Brain microvascular endothelial cell (primary cell): ENCODE measurements around the gene PTDSS2.

Experiments
- DNase-seq: peaks from one replicate; pipeline ENCODE4 v3.0.0-alpha.2; 2020
- H3K27ac ChIP-seq: fragments of 250-450 bp; sonication (Bioruptor Pico); 2 replicates; pipeline ENCODE4 v1.5.1; 2020; ENCODE audit warnings: mild to moderate bottlenecking, moderate library complexity
- H3K27me3 ChIP-seq: fragments of 250-450 bp; sonication (Bioruptor Pico); replicated peaks from 2 replicates; pipeline ENCODE4 v1.5.1; 2020; ENCODE audit warnings: mild to moderate bottlenecking
- H3K36me3 ChIP-seq: fragments of 250-450 bp; sonication (Bioruptor Pico); replicated peaks from 2 replicates; pipeline ENCODE4 v1.5.1; 2020; ENCODE audit warnings: mild to moderate bottlenecking
- H3K4me3 ChIP-seq: 2 replicates; pipeline ENCODE4 v1.5.1; 2011; ENCODE audit warnings: low read depth, mild to moderate bottlenecking, control low read depth, low read length, moderate library complexity
- in situ Hi-C: cut with HindIII; loops from 2 replicates; pipeline ENCODE4 v1.10.0; 2017; ENCODE audit warnings: low sequenced_read_pairs, low pct_ligation_motif_present
- TF ChIP-seq, protein P1 (sequence below): IDR thresholded peaks from 2 replicates; pipeline ENCODE4 v1.5.1; 2011; ENCODE audit warnings: low read depth, mild to moderate bottlenecking, moderate library complexity, low read length, control low read depth, inconsistent platforms; ENCODE audit errors: missing control alignments

Gene PTDSS2

DNA sequence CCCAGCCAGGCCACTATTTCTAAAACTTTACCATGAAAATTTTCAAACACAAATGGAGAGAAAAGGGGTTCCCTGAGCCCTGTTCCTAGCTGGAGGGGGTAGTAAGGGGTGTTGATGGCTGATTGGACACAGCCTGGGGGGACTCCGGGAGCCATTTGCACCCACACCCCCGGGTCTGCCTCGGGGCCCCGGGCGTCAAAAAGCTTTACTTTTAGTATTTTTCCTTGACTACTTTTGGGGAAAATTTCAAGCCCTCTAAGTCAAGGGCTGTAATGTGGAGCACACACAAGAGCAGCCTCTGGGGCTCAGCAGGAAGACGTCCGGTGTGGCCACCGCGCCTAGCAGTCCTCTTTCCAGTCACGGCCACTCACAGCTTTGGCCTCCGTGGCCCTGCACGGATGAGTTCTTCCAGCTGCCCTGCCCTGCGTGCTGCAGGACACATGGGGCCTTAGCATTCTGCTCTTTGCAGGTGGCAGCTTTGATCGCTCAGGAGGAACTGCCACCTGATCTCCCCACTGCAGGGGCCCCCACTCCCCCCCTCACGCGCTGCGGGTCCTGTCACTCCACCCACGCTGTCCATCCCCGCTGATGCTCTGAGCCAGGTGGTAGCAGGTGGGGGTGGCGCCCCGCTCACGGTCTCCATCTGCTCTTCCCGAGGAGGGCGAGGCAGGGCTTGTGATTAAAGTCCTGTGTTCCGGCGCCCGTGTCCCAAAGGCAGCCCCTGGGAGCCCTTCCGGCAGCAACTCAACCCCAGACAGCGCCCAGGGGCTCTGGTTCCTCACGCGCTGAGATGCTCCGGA is 42.5 kb downstream of the PTDSS2 start:
- Histone ChIP-seq H3K27ac (no peak overlapping the region), H3K36me3 (peaks cover 62% of the 10 kb centered on the region), H3K27me3 (no peaks in the 10 kb centered on the region), H3K4me3 (no peak overlapping the region)
- in situ Hi-C loops: no loop called here
- DNase-seq: no peak
- TF ChIP-seq, protein P1, sequence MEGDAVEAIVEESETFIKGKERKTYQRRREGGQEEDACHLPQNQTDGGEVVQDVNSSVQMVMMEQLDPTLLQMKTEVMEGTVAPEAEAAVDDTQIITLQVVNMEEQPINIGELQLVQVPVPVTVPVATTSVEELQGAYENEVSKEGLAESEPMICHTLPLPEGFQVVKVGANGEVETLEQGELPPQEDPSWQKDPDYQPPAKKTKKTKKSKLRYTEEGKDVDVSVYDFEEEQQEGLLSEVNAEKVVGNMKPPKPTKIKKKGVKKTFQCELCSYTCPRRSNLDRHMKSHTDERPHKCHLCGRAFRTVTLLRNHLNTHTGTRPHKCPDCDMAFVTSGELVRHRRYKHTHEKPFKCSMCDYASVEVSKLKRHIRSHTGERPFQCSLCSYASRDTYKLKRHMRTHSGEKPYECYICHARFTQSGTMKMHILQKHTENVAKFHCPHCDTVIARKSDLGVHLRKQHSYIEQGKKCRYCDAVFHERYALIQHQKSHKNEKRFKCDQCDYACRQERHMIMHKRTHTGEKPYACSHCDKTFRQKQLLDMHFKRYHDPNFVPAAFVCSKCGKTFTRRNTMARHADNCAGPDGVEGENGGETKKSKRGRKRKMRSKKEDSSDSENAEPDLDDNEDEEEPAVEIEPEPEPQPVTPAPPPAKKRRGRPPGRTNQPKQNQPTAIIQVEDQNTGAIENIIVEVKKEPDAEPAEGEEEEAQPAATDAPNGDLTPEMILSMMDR: no peak

DNA sequence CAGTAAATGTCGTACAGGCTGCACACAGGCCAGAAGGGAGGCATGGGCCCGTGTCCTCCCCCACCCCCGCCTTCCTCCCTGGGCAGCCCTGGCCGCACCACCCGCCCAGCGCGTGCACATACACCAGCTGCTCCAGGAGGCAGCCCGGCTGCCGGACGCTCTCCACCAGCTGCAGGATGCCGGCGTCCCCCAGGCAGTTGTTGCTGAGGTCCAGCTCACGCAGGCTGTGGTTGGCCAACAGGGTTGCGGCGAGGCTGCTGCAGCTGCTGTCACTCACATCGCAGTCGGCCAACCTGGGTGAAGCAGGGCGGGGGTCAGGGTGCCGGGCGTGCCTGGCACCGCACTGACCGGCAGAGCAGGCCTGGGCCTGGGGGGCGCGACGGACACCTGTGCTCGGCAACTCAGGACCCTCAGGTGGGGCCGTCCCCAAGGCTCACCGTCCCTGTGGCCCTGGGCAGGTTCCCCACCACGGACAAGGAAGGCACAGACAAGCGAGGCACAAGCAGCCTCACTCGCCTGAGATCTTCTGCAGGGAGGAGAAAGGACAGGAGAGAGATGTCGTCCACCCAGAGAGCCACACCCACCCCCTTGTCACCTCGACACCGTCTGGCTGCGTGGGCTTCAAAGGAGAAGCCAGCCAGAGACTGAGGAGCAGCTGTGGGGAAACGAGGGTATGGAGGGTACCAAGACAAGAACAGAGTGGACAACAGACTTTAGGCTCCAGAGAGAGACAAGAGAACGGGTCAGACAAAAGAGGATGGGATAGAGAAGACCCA is 44.9 kb downstream of the PTDSS2 start:
- in situ Hi-C loops: no loop called here
- Histone ChIP-seq H3K4me3 (no peak overlapping the region), H3K27me3 (no peaks in the 10 kb centered on the region), H3K27ac (no peak overlapping the region), H3K36me3 (peaks cover 79% of the 10 kb centered on the region)
- TF ChIP-seq, protein P1: no peak
- no peak for DNase-seq

DNA sequence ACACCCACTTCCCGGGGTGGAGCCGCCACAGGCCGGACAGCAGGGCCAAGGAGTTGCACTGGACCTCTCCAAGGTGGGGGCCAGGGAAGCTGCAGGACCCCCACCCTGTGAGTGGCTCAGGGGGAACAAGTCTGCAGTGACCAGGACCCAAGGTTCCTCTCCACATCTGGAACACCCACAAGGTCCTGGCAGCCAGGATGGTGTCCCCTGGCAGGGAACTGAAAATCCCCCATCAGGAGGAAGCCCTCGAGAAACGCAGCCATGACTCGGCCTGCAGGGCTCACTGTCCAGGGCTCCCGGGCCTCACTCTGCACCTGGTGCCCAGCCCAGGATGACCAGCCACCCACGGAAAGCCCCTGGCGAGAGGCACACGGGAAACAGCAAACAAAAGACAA is 45.5 kb downstream of the PTDSS2 start:
- H3K27ac ChIP-seq: no peak overlapping the region
- no peak overlapping the region for H3K4me3 ChIP-seq
- peaks cover 79% of the 10 kb centered on the region for H3K36me3 ChIP-seq
- in situ Hi-C loops: no loop called here
- DNase-seq: no peak
- H3K27me3 ChIP-seq: no peaks in the 10 kb centered on the region
- TF ChIP-seq, protein P1: no peak

DNA sequence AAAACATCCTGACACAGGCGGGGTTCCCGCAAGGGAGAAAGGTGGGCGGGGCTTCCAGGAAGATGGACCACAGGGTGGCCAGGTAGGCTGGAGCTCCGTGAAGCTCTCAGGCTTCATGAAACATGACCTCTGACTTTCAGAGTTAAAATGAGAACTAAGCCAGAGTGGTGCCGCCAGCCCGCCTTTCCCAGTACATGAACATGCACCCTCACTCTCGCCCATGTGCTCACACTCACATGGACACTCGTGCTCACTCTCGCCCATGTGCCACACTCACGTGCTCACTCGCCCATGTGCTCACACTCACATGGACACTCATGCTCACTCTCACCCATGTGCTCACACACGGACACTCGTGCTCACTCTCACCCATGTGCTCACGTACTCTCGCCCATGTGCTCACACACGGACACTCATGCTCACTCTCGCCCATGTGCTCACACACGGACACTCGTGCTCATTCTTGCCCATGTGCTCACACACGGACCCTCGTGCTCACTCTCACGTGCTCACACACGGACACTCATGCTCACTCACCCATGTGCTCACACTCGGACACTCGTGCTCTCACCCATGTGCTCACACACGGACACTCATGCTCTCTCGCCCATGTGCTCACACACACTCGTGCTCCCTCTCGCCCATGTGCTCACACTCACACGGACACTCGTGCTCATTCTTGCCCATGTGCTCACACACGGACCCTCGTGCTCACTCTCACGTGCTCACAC is 46.9 kb downstream of the PTDSS2 start:
- no peaks in the 10 kb centered on the region for H3K27me3 ChIP-seq
- H3K4me3 ChIP-seq: no peak overlapping the region
- in situ Hi-C loops: no loop called here
- no peak overlapping the region for H3K27ac ChIP-seq
- TF ChIP-seq, protein P1: no peak
- peaks cover 88% of the 10 kb centered on the region for H3K36me3 ChIP-seq
- DNase-seq: no peak

DNA sequence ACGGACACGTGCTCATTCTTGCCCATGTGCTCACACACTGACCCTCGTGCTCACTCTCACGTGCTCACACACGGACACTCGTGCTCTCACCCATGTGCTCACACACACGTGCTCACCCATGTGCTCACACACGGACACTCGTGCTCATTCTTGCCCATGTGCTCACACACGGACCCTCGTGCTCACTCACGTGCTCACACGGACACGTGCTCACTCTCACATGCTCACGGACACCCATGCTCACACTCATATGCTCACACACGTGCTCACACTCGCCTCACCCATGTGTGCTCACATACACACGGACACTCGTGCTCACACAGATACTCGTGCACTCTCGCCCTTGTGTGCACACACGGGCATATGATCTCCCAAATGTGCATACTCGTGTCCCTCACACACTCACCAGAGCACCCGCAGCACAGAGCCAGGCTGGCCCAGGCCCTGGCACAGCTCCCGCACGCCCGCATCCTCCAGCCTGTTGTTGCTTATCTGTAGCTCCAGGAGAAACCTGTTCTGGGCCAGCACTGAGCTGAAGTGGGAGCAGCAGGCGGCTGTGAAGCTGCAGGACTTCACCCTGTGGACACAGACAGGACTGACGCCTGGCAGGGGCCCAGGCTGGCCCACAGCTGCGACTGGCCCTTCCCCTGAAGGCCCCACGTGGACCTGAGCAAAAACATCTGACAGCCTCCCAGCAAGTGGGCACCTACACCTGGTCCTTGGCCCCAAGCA is 47.7 kb downstream of the PTDSS2 start:
- no peaks in the 10 kb centered on the region for H3K27me3 ChIP-seq
- H3K4me3 ChIP-seq: no peak overlapping the region
- in situ Hi-C loops: no loop called here
- DNase-seq: no peak
- TF ChIP-seq, protein P1: no peak
- peaks cover 86% of the 10 kb centered on the region for H3K36me3 ChIP-seq
- H3K27ac ChIP-seq: no peak overlapping the region
